ENCODE results near the gene RYR2.
"Not testable (repeated sequence)": the region's sequence is repeated elsewhere in the genome, so short reads cannot be mapped to it uniquely, and the experiment has no call there.

Gene RYR2

DNA sequence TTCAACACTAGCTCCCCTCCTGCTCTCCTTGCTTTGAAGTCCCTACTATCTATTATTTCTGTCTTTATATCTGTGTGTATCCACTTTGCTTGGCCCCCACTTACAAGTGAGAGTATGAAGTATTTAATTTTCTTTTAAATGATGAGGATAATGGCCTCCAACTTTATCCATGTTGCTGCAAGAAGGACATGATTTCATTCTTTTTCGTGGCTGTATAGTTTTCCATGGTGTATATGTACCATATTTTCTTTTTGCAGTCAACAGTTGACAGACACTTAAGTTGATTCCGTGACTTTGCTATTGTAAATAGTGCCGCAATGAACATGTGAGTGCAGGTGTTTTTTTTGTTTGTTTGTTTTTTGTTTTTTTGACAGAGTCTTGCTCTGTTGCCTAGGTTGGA, 483.1 kb downstream of the RYR2 start:
- in situ Hi-C loops (cut with MboI; ENCODE audit: low sequenced_read_pairs), result no loop called here

DNA sequence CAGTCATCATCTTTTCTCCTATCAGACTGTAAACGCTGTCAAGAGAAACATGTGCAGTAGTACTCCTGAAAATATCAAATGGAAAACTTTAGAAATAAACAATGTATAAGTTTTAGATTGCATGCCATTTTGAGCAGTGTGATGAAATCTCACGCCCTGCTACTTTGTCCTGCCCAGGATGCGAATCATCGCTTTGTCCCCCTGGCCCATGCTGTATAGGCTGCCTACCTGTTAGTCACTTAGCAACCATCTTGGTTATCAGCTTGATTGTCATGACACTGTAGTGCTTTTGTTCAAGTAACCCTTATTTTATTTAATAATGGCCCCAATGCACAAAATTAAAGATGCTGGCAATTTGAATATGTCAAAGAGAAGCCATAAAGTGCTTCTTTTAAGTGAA, 485.8 kb downstream of the RYR2 start:
- in situ Hi-C loops (cut with MboI; ENCODE audit: low sequenced_read_pairs), result no loop called here

DNA sequence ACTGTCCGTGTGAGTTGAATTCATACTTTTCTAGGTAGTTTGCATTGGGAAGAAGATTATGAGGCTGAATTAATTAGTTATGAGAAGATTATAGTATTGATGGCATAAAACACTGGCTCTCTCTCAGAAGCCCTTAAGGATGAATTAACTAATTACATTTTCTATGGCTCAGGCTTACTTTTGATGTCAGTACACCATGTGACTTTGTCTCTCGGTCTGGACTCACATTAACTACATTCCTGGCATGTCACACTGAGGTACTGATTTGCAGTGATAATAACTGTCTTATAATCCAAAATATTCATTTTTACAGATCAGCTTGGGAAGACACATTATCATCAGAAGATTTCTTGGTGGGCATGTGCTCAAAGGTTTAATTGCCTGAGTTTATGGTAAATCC, 486.6 kb downstream of the RYR2 start:
- in situ Hi-C loops (cut with MboI; ENCODE audit: low sequenced_read_pairs), result no loop called here

DNA sequence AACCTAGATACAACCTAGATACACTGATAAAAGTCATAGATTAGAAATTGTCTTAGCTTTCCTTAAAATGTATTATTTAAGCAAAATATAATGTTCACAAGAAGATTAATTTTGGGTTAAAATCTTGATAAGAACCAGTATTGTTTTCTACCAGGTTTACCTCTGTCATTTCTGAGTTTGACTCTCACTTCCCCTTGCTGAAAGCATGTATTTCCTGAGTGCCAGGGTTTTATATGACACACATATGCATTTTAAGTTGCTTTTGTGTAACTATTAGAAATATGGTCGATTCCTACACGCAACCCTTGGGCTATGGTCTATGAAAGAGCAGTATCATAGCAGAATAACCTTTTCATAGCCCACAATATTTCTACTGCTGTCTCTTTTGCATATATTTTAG, 497.1 kb downstream of the RYR2 start:
- in situ Hi-C loops (cut with MboI; ENCODE audit: low sequenced_read_pairs), result no loop called here

DNA sequence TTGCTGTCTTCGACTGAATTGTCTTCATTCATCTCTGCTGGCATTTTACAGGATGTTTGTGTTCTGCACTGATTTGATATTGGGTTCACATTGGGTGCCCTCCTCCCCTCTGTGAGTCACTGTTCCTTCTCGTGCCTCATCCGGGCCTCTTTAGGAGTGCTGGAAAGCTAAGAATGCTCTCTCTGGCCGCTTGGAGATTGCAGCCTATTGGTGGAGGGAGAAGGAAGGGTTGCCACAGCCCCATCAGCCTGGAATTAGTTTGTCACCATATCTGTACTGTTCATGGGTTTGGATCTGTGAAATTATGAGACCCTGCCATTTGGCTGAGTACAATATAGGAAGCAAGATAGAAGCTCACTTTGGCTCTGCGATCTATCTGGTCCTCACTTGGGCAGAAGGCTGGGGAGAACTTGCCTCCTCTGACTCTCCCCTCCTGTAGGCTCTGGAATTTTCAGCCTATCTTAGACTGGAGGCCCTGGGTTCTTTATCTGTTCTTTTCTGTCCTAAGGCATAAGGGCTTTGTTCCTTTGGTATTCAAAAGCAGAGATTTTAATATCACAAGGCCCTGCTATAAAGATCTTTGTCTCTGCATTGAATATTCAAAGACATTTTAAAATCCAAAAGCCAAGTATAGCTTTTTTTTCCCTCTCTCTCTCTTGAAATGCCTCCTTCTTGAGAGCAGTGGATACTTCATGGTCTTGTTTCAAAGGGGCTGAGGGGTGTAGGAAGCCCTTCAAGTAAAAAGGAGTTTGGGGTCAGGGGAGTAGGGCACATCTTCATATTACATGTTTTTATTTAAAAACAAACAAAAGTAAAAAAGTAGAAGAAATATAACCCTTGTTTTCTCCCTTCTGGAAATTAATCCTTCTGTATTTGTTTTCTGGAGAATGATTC, 500.8 kb downstream of the RYR2 start:
- in situ Hi-C loops (cut with MboI; ENCODE audit: low sequenced_read_pairs), result no loop called here

DNA sequence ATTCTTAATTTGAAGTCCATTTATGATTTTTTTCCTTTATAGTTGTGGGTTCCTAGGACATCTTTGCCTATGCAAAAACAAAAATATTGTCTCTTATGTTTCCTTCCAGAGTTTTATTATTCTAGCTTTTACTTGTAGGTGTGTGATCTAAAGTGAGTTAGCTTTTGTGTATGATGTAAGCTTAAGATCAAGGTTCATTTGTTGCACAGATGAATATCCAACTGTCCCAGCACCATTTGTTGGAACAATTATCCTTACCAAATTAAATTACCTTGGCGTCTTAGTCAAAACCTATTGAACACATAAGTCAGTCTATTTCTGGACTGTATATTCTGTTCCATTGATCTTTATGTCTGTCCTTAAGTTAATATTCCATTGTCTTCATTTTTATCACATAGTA, 511.1 kb downstream of the RYR2 start:
- in situ Hi-C loops (cut with MboI; ENCODE audit: low sequenced_read_pairs), result no loop called here

DNA sequence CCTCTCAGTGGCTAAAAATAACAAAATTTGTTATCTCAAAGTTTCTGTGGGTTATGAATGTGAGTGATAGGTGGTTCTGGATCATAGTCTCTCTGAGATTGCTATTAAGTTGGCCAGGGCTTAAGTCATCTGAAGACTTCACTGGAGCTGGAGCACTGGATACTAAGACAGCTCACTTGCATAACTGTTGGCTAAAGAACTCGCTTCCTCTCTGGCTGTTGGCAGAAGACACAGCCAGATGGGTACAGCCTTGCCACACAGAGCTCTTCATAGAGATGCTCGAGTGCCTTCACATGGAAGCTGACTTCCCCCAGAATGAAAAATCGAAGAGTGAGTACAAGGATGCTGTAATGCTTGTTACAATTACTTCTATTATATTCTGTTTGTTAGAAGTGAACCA, 514.9 kb downstream of the RYR2 start:
- in situ Hi-C loops (cut with MboI; ENCODE audit: low sequenced_read_pairs), result no loop called here

DNA sequence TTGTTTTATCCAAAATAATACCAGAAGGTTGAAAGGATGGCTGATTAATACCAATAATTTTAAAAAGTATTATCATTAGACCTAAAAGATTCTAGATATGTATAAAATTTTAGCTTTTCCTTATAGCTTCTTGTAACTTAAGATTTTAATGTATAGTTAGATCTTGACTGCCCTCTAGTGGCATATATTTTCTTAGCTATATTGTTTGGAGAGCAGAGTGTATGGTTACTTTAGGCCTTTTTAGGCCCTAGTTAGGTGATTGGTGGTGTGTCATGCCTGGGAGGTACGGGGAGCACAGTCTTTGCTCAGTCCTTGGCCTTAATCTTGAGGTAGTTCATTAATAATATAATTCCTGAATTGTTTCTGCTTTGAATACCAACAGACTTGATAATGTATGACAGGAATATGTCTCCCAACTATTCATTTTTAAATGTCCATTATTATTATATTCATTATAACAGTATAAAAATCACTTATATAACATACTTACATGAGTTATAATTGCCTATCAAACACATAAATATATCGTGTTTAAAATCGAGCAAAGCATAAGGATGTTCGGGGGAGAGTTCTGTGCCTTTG, 520.3 kb downstream of the RYR2 start:
- in situ Hi-C loops (cut with MboI; ENCODE audit: low sequenced_read_pairs), result no loop called here

DNA sequence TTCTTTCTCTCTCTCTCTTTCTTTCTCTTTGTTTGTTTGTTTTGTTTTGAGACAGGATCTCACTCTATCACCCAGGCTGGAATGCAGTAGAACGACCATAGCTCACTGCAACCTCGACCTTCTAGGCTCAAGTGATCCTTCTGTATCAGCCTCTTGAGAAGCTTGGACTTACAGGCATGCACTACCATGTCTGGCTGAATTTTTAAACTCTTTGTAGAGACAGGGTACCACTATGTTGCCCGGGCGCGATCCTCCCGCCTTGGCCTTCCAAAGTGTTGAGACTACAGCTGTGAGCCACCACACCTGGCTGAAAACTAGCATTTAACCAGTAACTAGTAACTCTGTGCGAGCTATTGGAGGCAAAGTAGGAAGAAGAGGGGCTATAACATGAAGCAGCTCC, 523.3 kb downstream of the RYR2 start:
- in situ Hi-C loops (cut with MboI; ENCODE audit: low sequenced_read_pairs), result no loop called here

DNA sequence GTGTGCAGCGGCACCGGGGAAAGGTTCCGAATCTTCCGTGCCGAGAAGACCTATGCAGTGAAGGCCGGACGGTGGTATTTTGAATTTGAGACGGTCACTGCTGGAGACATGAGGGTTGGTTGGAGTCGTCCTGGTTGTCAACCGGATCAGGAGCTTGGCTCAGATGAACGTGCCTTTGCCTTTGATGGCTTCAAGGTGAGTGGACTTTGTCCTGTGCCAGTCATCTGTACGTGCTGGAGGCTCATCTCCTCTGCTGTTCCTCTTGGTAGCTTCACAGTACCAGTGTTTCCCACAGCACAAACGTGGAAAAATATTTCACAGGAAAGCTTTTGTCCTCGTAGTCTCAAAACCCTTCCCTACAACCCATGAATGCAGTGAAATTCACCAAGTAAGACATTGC, 524.6 kb downstream of the RYR2 start:
- in situ Hi-C loops (cut with MboI; ENCODE audit: low sequenced_read_pairs), result no loop called here

DNA sequence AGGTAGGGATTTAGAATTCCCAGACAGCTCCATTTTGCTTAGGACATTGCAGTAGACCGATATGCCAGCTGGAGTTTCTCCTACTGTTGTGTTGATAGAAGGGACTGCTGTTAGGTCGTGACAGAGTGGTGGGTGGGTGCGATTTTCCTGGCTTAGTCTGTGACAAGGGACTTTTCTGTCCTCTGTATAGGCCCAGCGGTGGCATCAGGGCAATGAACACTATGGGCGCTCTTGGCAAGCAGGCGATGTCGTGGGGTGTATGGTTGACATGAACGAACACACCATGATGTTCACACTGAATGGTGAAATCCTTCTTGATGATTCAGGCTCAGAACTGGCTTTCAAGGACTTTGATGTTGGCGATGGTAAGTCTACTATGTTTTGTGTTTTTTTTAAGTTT, 527.0 kb downstream of the RYR2 start:
- in situ Hi-C loops (cut with MboI; ENCODE audit: low sequenced_read_pairs), result no loop called here

DNA sequence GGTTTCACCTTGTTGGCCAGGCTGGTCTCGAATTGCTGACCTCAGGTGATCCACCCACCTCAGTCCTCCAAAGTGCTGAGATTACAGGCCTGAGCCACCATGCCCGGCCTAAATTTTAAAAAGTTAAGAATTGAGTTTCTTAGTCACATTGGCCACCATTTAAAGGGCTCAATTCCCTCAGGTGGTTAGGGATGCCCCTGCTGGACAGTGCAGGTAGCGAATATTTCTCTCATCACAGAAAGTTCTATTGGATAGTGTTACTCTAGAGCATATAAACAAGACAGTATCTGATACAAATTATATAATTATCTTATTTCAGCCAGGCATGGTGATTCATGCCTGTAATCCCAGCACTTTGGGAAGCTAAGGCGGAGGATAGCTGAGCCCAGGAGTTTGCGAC, 528.5 kb downstream of the RYR2 start:
- in situ Hi-C loops (cut with MboI; ENCODE audit: low sequenced_read_pairs), result no loop called here

DNA sequence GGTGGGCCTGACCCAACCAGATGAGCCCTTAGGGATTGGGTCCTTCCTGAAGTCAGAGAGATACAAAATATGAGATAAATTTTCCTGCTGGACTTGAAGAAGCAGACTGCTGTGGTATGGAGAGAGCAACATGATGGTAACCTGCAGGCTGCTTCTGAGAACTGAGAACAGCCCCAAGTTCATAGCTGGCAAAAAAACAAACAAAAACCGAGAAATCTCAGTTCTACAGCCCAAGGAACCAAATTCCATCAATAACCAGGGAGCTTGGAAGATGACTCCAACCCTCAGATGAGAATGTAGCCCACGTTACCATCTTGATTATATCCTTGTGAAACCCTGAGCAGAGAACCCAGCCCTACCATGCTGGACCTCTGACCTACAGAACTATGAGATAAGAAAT, 532.6 kb downstream of the RYR2 start:
- in situ Hi-C loops (cut with MboI; ENCODE audit: low sequenced_read_pairs), result no loop called here

DNA sequence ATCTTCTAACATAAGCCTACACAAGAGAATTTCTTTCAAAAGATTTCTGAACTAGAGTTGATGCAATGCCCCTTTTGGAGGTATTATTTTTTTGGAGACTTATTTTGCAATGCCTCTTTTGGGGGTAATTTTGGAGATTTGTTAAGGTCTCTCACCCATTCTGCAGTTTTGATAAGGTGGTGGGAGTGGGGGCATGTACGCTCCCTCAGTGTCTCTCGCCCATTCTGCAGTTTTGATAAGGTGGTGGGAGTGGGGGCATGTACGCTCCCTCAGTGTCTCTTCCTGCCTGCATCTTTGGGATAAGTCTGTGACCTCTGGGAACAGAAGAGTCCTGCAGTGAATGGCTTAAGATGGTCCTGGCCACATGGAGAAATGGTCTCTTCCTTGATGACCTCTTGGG, 536.6 kb downstream of the RYR2 start:
- in situ Hi-C loops (cut with MboI; ENCODE audit: low sequenced_read_pairs), result no loop called here

DNA sequence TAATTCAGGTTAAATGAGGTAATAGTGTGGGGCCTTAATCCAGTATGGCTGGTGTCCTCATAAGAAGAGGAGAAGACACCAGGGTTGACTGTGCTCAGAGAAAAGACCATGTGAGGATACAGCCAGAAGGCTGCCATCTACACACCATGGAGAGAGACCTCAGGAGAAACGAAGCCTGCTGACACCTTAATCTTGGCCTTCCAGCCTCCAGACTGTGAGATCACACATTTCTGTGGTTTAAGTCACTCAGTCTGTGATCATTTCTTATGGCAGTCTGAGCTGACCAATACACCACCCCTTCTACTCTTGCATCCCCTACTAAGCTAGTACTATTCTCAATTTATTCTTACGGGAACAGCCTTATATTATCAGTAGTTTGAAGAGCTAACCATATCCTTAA, 538.7 kb downstream of the RYR2 start:
- in situ Hi-C loops (cut with MboI; ENCODE audit: low sequenced_read_pairs), result no loop called here

DNA sequence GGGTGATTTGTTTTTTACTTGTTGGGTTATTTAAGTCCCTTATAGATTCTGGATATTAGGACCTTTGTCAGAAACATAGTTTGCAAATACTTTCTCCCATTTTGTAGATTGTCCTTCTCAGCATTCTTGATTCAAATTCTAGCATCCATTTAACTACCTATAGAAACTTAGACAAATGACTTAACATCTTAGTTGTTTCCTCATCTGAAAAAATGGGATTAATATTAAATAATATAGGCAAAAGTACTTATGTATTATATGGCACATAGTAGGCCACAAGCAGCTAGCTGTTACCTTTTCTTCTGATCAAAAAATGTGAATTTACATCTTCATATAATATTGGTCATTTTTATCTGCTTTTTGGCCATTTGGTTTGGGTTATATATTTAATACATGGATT, 541.3 kb downstream of the RYR2 start:
- in situ Hi-C loops (cut with MboI; ENCODE audit: low sequenced_read_pairs), result no loop called here

DNA sequence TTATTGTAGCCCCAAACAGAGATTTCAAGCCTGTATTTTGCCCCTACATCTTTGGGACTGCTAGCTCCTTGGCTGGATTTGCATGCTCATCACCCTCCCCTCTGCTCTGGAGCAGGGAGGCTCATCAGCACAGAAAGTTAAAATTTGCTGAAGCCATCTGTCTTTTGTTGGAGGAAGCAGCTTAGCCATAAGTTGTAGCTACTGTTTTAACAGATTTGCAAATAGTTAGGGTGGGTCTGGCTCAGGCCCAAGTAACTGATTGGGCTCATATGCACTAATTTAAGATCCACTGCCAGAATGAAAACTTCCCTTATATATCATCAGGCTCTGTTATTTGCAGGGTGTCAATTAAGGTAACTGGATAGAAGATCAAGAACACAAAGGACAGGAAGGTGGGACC, 541.8 kb downstream of the RYR2 start:
- in situ Hi-C loops (cut with MboI; ENCODE audit: low sequenced_read_pairs), result no loop called here

DNA sequence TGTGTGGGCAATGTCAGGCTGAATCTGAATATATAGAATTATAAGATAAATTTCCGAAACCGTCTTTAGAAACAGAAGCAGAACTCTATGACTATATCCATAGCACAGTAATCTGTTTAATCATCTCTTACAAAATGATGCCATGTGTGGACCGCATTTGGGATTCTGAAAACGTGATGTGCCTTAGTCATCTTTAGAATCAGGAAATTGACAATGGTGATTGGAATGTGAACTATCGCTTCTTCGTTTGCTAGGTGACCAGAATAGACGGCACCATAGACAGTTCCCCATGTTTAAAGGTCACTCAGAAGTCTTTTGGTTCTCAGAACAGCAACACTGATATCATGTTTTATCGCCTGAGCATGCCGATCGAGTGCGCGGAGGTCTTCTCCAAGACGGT, 548.4 kb downstream of the RYR2 start:
- in situ Hi-C loops (cut with MboI; ENCODE audit: low sequenced_read_pairs), result no loop called here

DNA sequence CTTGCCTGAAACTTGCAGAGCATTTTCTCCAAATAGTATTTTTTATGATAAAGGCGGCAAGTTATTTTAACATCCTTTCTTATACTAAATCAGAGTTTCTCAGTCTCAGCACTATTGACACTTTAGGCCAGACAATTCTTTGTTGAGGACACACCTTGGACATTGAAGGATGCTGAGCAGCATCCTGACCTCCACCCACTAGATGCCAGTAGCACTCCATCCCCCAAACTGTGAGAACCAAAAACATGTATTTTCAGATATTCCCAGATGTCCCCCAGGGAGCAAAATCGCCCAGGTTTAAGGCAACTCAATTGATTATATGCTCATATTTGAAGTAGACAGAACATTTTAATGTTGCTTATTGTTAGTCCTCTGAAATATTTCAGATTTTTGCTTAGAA, 549.4 kb downstream of the RYR2 start:
- in situ Hi-C loops (cut with MboI; ENCODE audit: low sequenced_read_pairs), result no loop called here

DNA sequence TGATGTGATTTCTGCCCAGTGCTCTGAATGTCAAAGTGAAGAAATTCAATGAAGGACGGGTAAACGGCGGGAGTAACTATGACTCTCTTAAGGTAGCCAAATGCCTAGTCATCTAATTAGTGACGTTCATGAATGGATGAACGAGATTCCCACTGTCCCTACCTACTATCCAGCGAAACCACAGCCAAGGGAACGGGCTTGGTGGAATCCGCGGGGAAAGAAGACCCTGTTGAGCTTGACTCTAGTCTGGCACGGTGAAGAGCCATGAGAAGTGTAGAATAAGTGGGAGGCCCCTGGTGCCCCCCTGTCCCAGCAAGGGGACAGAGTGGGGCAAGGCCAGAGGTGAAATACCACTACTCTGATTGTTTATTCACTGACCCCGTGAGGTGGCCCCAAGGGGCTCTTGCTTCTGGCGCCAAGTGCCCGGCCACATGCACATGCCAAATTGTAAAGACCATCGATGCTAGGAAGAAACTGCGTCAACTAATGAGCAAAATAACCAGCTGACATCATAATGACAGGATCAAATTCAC, 561.1 kb downstream of the RYR2 start:
- in situ Hi-C loops (cut with MboI; ENCODE audit: low sequenced_read_pairs), result not testable (repeated sequence)

DNA sequence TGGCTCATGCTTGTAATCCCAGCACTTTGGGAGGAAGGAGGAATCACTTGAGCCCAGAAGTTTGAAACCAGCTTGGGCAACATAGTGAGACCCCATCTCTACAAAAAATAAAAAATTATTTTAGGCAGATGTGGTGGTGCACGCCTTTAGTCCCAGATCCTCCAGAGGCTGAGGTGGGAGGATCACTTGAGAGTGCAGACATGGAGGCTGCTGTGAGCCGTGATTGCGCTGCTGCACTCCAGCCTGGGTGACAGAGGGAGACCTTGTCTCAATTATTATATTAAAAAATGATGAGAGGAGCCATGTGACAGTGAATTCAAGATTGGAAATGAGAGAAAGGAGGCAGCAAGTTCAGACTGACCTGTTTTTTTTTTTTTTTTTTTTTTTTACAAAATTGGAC, 566.4 kb downstream of the RYR2 start:
- in situ Hi-C loops (cut with MboI; ENCODE audit: low sequenced_read_pairs), result no loop called here

DNA sequence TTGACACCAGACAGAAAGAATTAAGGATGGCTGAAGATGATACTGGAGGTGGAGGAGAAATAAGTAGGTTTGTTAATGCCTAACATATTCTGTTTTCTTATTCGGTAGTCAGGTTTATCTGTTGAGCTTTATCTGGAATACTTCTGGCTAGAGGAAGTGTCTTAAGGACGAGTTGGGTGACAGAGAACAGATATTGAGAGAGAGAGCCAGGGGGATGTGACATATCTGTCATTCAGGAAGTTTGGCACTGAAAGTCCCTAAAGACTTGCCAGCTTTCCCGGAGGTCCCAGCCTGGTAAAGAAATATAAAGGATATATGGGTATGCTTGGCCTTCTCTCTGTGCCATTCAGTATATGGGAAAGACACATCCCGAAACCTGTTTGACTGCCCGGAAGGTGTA, 568.2 kb downstream of the RYR2 start:
- in situ Hi-C loops (cut with MboI; ENCODE audit: low sequenced_read_pairs), result no loop called here

DNA sequence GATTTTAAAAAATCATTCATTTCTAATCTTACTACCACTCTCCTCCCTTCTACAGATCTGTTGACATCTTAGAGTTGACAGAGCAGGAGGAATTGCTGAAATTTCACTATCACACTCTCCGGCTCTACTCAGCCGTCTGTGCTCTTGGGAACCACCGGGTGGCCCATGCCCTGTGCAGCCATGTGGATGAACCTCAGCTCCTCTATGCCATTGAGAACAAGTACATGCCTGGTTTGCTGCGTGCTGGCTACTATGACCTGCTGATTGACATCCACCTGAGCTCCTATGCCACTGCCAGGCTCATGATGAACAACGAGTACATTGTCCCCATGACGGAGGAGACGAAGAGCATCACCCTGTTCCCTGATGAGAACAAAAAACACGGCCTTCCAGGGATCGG, 572.0 kb downstream of the RYR2 start:
- in situ Hi-C loops (cut with MboI; ENCODE audit: low sequenced_read_pairs), result no loop called here

Measured in HL-60/S4 treated with phorbol 12-myristate 13-acetate at 8.2 ng/mL for 4 days and 3 days (cell line).